Vagina (tissue), 2 donors: ENCODE results near the gene RYR2. TPM values are rescaled to one million over a fixed set of nuclear protein-coding genes. Genes with fewer than 3 reads are reported as not detected.

Source experiments
- DNase-seq, 2 donors: peaks; one replicate each; pipeline ENCODE4 v3.0.0-alpha.2; 2017; ENCODE audit errors: extremely low spot score in 2 of 2
- H3K27ac ChIP-seq: fragments of 200-600 bp; sonication (generic); one replicate; pipeline ENCODE4 v1.5.1; 2019
- H3K27me3 ChIP-seq: fragments of 200-600 bp; sonication (generic); one replicate; pipeline ENCODE4 v1.5.1; 2019
- H3K36me3 ChIP-seq, 2 donors: fragments of 200-600 bp; sonication (generic); one replicate each; pipeline ENCODE4 v1.5.1; 2017 to 2019
- H3K4me1 ChIP-seq: fragments of 200-600 bp; sonication (generic); one replicate; pipeline ENCODE4 v1.5.1; 2019
- H3K4me3 ChIP-seq, 2 donors: fragments of 200-600 bp; sonication (generic); 1 replicate in 1 of 2; 2 replicates in 1 of 2; pipeline ENCODE4 v1.5.1; 2016 to 2019
- H3K9me3 ChIP-seq: fragments of 200-600 bp; sonication (generic); one replicate; pipeline ENCODE4 v1.5.1; 2019
- POLR2A ChIP-seq, 2 donors: fragments of 450-650 bp; IDR thresholded peaks; one replicate each; pipeline ENCODE4 v1.6.1; 2017; ENCODE audit warnings: antibody characterized with exemption in 2 of 2, mild to moderate bottlenecking in 2 of 2, moderate library complexity in 2 of 2
- POLR2AphosphoS5 ChIP-seq, 2 donors: sonication (generic); formaldehyde crosslinking; IDR thresholded peaks; one replicate each; pipeline ENCODE4 v1.9.0; 2017; ENCODE audit warnings: antibody characterized with exemption in 2 of 2, mild to moderate bottlenecking in 2 of 2, low read depth in 1 of 2; ENCODE audit not compliant: insufficient read depth in 1 of 2
- intact Hi-C: fragments of 100-400 bp; cut with DNase I; formaldehyde crosslinking; loops from one replicate; pipeline ENCODE4 v1.15.1; 2023
- total RNA-seq: library from RNA; depleted of rRNA; stranded (reverse); fragments of >200 nt; gene quantifications from one replicate; pipeline ENCODE4 v1.2.3, GENCODE V29; 2016
- TF ChIP-seq, protein P1 (sequence below), 3 experiments: fragments of 450-650 bp in 2 of 3; fragments of 200-600 bp in 1 of 3; sonication (generic) in 1 of 3; IDR thresholded peaks; one replicate each; pipeline ENCODE4 v1.5.1; 2017 to 2019; ENCODE audit warnings: antibody characterized with exemption in 3 of 3, mild to moderate bottlenecking in 2 of 3, moderate library complexity in 2 of 3

Gene RYR2
- total RNA-seq, 1 donor from 2014 or later = 1.5 TPM

DNA sequence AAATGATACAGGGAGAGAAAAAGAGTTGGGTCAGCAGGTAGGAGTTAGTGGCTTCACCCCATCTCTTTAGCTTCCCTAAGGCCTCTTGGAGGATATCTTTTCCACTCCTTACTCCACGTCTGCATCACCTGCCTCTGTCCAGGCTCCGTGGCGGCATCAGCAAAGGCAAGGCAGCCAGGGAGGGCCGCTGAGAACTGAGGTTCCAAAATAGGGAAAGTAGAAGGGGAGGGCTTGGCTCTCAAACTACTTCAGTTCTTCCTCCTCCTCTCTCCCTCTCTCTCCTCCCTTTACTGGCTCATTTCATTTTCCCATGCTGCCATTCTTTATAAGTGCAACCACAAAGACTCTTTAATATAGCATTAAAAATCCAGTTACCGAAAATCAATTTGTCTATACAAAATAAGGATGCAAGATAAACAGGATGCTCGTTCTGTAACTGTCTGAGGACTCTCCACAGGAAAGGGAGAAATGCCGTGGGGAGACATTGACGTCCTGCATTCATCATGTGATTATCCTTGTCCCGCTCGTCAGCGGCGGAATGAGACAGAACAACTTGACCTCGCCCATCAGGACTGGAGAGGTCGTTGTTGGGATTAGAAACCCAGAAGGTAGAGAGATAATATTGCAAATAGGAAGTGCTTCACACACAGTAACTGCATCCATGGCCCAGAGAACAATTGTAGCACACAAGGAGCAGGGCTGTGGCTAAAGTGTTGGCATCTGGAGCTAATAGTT is 34.7 kb upstream of the RYR2 start:
- Histone ChIP-seq H3K36me3 (no peaks in the 10 kb centered on the region), H3K4me3 (no peak overlapping the region), H3K9me3 (no peaks in the 10 kb centered on the region), H3K4me1 (no peaks in the 10 kb centered on the region), H3K27ac (no peak overlapping the region), H3K27me3 (no peaks in the 10 kb centered on the region)
- intact Hi-C loops = no loop called here
- no peak for DNase-seq
- TF ChIP-seq POLR2AphosphoS5 (IDR thresholded peaks at IDR 0.05; ENCODE audit: insufficient read depth in 1 of 2, low read depth in 1 of 2) = no peak
- TF ChIP-seq, protein P1, sequence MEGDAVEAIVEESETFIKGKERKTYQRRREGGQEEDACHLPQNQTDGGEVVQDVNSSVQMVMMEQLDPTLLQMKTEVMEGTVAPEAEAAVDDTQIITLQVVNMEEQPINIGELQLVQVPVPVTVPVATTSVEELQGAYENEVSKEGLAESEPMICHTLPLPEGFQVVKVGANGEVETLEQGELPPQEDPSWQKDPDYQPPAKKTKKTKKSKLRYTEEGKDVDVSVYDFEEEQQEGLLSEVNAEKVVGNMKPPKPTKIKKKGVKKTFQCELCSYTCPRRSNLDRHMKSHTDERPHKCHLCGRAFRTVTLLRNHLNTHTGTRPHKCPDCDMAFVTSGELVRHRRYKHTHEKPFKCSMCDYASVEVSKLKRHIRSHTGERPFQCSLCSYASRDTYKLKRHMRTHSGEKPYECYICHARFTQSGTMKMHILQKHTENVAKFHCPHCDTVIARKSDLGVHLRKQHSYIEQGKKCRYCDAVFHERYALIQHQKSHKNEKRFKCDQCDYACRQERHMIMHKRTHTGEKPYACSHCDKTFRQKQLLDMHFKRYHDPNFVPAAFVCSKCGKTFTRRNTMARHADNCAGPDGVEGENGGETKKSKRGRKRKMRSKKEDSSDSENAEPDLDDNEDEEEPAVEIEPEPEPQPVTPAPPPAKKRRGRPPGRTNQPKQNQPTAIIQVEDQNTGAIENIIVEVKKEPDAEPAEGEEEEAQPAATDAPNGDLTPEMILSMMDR (IDR thresholded peaks at IDR 0.05) = no peak
- no peak for TF ChIP-seq POLR2A (IDR thresholded peaks at IDR 0.05)

DNA sequence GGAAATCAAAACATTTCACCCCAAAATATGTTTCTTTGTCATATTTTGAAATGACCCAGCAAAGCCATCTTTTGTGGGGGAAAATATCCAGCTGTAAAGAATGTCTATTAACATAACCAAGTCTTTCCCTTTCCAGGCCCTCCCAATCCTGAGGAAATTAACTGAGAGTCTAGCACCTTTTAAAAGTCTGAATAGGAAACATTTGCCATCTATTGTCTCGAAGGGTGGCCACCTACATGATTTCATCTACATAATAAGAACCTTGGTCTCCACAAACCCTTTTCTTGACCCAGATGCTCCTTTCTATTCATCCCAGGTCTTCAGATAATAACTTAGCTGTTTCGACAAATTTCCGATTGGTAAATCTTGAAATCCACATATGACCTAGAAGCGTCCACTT is 32.4 kb upstream of the RYR2 start:
- Histone ChIP-seq H3K36me3 (no peaks in the 10 kb centered on the region), H3K4me1 (no peaks in the 10 kb centered on the region), H3K9me3 (no peaks in the 10 kb centered on the region), H3K27ac (no peak overlapping the region), H3K27me3 (no peaks in the 10 kb centered on the region), H3K4me3 (no peak overlapping the region)
- intact Hi-C loops = no loop called here
- no peak for DNase-seq
- no peak for TF ChIP-seq POLR2AphosphoS5 (IDR thresholded peaks at IDR 0.05; ENCODE audit: insufficient read depth in 1 of 2, low read depth in 1 of 2)

DNA sequence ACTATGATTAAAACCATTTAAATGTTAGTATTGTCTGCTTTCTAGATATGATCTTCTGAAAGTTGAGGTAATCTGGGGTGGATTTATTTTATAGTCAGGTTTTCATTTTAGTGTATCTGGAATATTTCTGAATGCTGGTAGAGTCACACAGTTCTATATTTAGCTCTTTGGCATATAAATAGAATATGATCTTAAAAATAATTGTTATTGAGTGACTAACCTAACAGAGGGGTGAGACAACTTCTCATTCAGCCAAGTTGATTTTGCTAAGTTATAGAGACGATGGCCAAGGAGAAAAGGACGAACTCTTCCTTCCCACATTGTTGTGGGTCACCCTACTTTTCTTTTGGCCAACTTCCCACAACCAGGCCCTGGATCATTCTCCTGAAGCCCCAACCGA is 30.6 kb upstream of the RYR2 start:
- H3K4me3 ChIP-seq = no peak overlapping the region
- intact Hi-C loops = no loop called here
- no peaks in the 10 kb centered on the region for H3K36me3 ChIP-seq
- TF ChIP-seq, protein P1 (IDR thresholded peaks at IDR 0.05) = no peak
- TF ChIP-seq POLR2AphosphoS5 (IDR thresholded peaks at IDR 0.05; ENCODE audit: insufficient read depth in 1 of 2, low read depth in 1 of 2) (no peak), POLR2A (IDR thresholded peaks at IDR 0.05) (no peak)
- H3K27ac ChIP-seq = no peak overlapping the region
- DNase-seq = no peak
- H3K27me3 ChIP-seq = no peaks in the 10 kb centered on the region
- no peaks in the 10 kb centered on the region for H3K4me1 ChIP-seq
- no peaks in the 10 kb centered on the region for H3K9me3 ChIP-seq

DNA sequence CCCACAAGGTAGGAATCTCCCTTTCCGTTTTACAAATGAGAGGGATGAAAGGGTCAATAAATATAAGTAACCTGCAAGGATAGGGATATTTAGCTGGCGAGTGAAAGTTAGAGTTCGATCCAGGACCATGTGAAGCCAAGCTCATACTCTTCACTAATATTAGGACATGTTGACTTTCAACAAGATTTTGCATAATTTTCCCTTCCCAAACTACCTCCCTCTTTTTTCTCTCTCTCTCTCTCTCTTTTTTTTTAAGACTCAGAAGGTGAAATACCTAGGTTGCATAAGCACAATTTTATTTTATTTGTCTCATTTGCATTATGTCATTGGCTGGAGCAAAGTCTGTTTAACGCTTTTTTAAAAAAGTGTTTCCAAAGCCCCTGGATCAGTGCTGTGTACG is 29.6 kb upstream of the RYR2 start:
- Histone ChIP-seq H3K36me3 (no peaks in the 10 kb centered on the region), H3K27ac (no peak overlapping the region), H3K9me3 (no peaks in the 10 kb centered on the region), H3K4me1 (no peaks in the 10 kb centered on the region), H3K4me3 (no peak overlapping the region), H3K27me3 (no peaks in the 10 kb centered on the region)
- DNase-seq = no peak
- intact Hi-C loops = no loop called here
- TF ChIP-seq POLR2A (IDR thresholded peaks at IDR 0.05) (no peak), POLR2AphosphoS5 (IDR thresholded peaks at IDR 0.05; ENCODE audit: insufficient read depth in 1 of 2, low read depth in 1 of 2) (no peak)
- TF ChIP-seq, protein P1 (IDR thresholded peaks at IDR 0.05) = no peak

DNA sequence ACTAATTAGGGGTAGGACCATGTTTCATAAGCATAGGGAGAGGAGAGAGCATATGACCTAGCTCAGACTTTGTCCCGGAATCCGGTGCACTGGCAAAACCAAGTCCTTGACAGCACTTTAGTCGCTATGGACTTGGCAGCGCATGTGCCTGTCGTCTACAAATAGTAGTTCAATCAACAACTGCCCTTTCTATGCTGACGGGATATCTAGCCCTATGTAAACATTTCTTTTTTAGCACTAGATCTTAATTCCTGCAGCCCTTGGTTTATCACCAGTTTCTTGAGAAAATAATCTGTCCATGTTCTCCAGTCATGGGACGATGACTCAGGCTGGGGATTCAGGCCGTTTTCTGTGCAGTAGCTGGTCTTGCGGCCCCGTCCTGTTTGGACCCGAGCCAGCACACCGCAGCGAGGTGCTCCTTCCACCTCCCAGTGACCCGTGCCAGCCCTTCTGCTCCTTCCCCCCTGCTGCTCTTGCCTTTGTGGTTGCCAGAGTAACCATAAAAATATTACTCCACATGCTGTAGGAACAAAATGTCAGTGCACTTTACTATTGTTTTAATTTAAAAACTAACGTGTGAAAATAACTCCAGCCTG is 29.1 kb upstream of the RYR2 start:
- no peaks in the 10 kb centered on the region for H3K4me1 ChIP-seq
- no peak overlapping the region for H3K4me3 ChIP-seq
- intact Hi-C loops = no loop called here
- H3K36me3 ChIP-seq = no peaks in the 10 kb centered on the region
- DNase-seq = no peak
- TF ChIP-seq POLR2AphosphoS5 (IDR thresholded peaks at IDR 0.05; ENCODE audit: insufficient read depth in 1 of 2, low read depth in 1 of 2) = no peak
- TF ChIP-seq POLR2A (IDR thresholded peaks at IDR 0.05) = no peak
- TF ChIP-seq, protein P1 (IDR thresholded peaks at IDR 0.05) = no peak
- no peak overlapping the region for H3K27ac ChIP-seq
- no peaks in the 10 kb centered on the region for H3K9me3 ChIP-seq
- no peaks in the 10 kb centered on the region for H3K27me3 ChIP-seq
